Measurements from ENCODE around the gene YEATS2. TPM values are rescaled to one million over a fixed set of nuclear protein-coding genes. Genes with fewer than 3 reads are reported as not detected.

Gene YEATS2
- total and polyA plus RNA-seq, 12 donors: 4.9 to 27.1 (median 14.0) TPM

DNA sequence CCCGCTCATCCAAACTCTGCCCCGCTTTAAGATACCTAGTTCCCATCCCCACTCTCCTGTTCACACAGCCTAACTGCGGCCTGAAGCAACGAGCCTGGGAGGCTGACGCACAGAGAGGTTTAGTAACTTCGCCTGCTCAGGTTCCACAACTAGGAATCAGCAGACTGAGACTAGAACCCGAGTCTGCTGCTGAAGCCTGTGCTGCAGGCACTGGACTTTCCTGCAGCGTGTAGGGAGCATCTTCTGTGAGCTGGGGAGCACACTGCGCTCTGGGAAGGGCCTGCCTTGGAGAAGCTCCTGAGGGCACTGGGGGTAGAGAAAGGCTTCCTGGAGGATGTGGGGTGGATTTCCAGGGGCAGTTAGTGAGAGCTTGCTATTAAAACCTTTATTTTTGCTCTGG lies 132.6 kb downstream of the YEATS2 start:
- no peaks in the 10 kb centered on the region for H3K27me3 ChIP-seq
- H3K36me3 ChIP-seq (replicated peaks in 1 of 2): peaks cover 0 to 33% of the 10 kb centered on the region in 2 donors
- WGBS, 4 donors: 94 to 99% (median 96%) methylated on average over 5 to 9 of the region's 9 CpGs
- no peaks in the 10 kb centered on the region for H3K9me3 ChIP-seq (replicated peaks in 1 of 3)
- H3K4me1 ChIP-seq (replicated peaks in 1 of 2): peaks cover 8 to 13% of the 10 kb centered on the region in 2 donors
- no peak overlapping the region for H3K27ac ChIP-seq
- intact Hi-C loops (cut with DNase I): no loop called here
- DNase-seq: no peak
- no peak overlapping the region for H3K4me3 ChIP-seq
- TF ChIP-seq, protein P1, sequence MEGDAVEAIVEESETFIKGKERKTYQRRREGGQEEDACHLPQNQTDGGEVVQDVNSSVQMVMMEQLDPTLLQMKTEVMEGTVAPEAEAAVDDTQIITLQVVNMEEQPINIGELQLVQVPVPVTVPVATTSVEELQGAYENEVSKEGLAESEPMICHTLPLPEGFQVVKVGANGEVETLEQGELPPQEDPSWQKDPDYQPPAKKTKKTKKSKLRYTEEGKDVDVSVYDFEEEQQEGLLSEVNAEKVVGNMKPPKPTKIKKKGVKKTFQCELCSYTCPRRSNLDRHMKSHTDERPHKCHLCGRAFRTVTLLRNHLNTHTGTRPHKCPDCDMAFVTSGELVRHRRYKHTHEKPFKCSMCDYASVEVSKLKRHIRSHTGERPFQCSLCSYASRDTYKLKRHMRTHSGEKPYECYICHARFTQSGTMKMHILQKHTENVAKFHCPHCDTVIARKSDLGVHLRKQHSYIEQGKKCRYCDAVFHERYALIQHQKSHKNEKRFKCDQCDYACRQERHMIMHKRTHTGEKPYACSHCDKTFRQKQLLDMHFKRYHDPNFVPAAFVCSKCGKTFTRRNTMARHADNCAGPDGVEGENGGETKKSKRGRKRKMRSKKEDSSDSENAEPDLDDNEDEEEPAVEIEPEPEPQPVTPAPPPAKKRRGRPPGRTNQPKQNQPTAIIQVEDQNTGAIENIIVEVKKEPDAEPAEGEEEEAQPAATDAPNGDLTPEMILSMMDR (IDR thresholded peaks at IDR 0.05): no peak
- no peak for TF ChIP-seq POLR2A (IDR thresholded peaks at IDR 0.05)

DNA sequence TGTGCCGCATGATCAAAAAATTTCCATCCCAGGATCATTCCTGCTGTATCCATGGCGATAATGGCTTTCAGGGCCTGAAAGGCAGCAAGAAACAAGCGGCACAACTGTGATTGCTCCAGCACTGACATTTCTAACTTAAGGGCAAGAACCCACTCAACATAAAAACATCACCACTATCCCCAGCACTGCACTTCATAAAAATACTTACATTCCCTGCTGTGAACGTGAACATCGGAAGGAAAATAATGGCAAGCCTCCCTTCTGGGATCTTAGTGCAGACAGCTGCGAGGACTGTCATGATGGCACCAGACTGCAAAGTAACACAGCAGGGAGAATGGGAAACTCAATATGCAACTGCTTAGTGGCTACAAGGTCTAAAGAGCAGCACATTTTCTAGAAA lies 135.9 kb downstream of the YEATS2 start:
- peaks cover 0 to 38% of the 10 kb centered on the region in 2 donors for H3K36me3 ChIP-seq (replicated peaks in 1 of 2)
- no peaks in the 10 kb centered on the region for H3K4me1 ChIP-seq (replicated peaks in 1 of 2)
- WGBS, 4 donors: 94 to 97% (median 97%) methylated on average over 6 of the region's 6 CpGs
- no peaks in the 10 kb centered on the region for H3K9me3 ChIP-seq (replicated peaks in 1 of 3)
- H3K4me3 ChIP-seq: no peak overlapping the region
- intact Hi-C loops (cut with DNase I): no loop called here
- no peaks in the 10 kb centered on the region for H3K27me3 ChIP-seq
- no peak overlapping the region for H3K27ac ChIP-seq
- DNase-seq: no peak
- TF ChIP-seq, protein P1 (IDR thresholded peaks at IDR 0.05): no peak
- no peak for TF ChIP-seq POLR2A (IDR thresholded peaks at IDR 0.05)

DNA sequence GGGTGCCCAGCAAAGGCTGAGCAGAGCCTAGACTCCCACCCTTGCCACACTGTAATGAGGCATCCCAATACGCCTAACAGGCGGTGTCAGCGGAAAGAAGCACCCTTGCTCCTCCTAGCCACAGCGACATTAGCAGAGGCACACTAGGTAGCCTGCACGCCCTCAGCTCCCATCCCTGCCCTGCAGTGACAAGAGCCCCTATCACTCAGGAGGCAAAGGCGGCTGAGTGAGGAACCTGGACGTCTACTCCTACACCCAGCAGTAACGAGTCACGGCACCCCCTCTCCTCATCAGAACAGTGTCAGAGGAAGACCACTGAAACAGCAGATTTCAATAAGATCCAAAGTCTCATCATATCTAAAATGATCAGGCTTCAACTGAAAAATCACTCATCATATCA lies 139.8 kb downstream of the YEATS2 start:
- no peak overlapping the region for H3K27ac ChIP-seq
- TF ChIP-seq POLR2A (IDR thresholded peaks at IDR 0.05): no peak
- TF ChIP-seq, protein P1 (IDR thresholded peaks at IDR 0.05): no peak
- no peak for DNase-seq
- H3K9me3 ChIP-seq (replicated peaks in 1 of 3): no peaks in the 10 kb centered on the region
- intact Hi-C loops (cut with DNase I): no loop called here
- H3K4me3 ChIP-seq: no peak overlapping the region
- H3K36me3 ChIP-seq (replicated peaks in 1 of 2): peaks cover 0 to 62% of the 10 kb centered on the region in 2 donors
- 85 to 96% (median 92%) methylated on average over 8 to 9 of the region's 9 CpGs for WGBS, 4 donors
- no peaks in the 10 kb centered on the region for H3K4me1 ChIP-seq (replicated peaks in 1 of 2)
- H3K27me3 ChIP-seq: no peaks in the 10 kb centered on the region

DNA sequence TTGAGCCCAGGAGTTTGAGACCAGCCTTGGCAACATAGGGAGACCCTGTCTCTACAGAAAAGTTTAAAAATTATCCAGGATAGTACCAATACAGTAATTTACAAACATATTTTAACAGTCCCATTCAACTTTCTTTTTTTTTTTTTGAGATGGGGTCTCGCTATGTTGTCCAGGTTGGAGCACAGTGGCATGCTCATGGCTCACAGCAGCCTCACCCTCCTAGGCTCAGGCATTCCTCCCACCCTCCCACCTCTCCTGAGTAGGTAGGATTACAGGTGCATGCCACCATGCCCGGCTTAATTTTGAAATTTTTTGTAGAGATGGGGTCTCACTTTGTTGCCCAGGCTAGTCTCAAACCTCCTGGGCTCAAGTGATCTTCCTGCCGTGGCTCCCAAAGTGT lies 140.3 kb downstream of the YEATS2 start:
- intact Hi-C loops (cut with DNase I): no loop called here
- 94 to 97% (median 95%) methylated on average over 3 of the region's 3 CpGs for WGBS, 4 donors
- H3K36me3 ChIP-seq (replicated peaks in 1 of 2): peaks cover 0 to 58% of the 10 kb centered on the region in 2 donors

More for the DNA sequence above, 140.3 kb downstream of the YEATS2 start:
- Histone ChIP-seq H3K9me3 (replicated peaks in 1 of 3) (no peaks in the 10 kb centered on the region), H3K27ac (no peak overlapping the region), H3K4me3 (no peak overlapping the region), H3K4me1 (replicated peaks in 1 of 2) (no peaks in the 10 kb centered on the region), H3K27me3 (no peaks in the 10 kb centered on the region)
- no peak for DNase-seq
- no peak for TF ChIP-seq POLR2A (IDR thresholded peaks at IDR 0.05)
- TF ChIP-seq, protein P1 (IDR thresholded peaks at IDR 0.05): no peak
